GM23338 (cell line): Measurements from ENCODE around the gene THSD7A. TPM values are rescaled to one million over a fixed set of nuclear protein-coding genes. Genes with fewer than 3 reads are reported as not detected.
A peak's percentile ranks its signal among the peaks of the same experiment; 100 is the strongest.

ENCODE experiments used
- ATAC-seq: fragments of 200-7000 bp; cut with Tn5 transposase; 3 replicates; pipeline ENCODE4 v1.9.1; 2020
- DNase-seq: peaks from one replicate; pipeline ENCODE4 v3.0.0-alpha.2; 2015; ENCODE audit warnings: low spot score
- H2AFZ ChIP-seq: fragments of 200-600 bp; sonication (generic); 2 replicates; pipeline ENCODE4 v1.8.0; 2016; ENCODE audit warnings: antibody characterized with exemption, mild to moderate bottlenecking, moderate library complexity
- H3F3A ChIP-seq: fragments of 200-600 bp; sonication (generic); replicated peaks from 2 replicates; pipeline ENCODE4 v1.8.0; 2017; ENCODE audit warnings: antibody characterized with exemption, mixed run types, low read depth
- H3K27ac ChIP-seq: fragments of 200-600 bp; sonication (generic); 2 replicates; pipeline ENCODE4 v1.6.1; 2016; ENCODE audit warnings: low read depth
- H3K27me3 ChIP-seq: fragments of 200-600 bp; sonication (generic); 2 replicates; pipeline ENCODE4 v1.8.0; 2016; ENCODE audit warnings: mild to moderate bottlenecking, mixed run types, moderate library complexity; ENCODE audit not compliant: insufficient read depth
- H3K36me3 ChIP-seq: fragments of 200-600 bp; sonication (generic); 2 replicates; pipeline ENCODE4 v1.8.0; 2016; ENCODE audit warnings: mild to moderate bottlenecking; ENCODE audit not compliant: insufficient read depth
- H3K4me1 ChIP-seq: fragments of 200-600 bp; sonication (generic); 2 replicates; pipeline ENCODE4 v1.8.0; 2016; ENCODE audit warnings: mild to moderate bottlenecking, moderate library complexity; ENCODE audit not compliant: insufficient read depth
- H3K4me2 ChIP-seq: fragments of 200-600 bp; sonication (generic); 2 replicates; pipeline ENCODE4 v1.7.1; 2017; ENCODE audit warnings: mixed run types
- H3K4me3 ChIP-seq: fragments of 200-600 bp; sonication (generic); 2 replicates; pipeline ENCODE4 v1.6.1; 2016; ENCODE audit warnings: mixed run types
- H3K79me2 ChIP-seq: fragments of 200-600 bp; sonication (generic); replicated peaks from 2 replicates; pipeline ENCODE4 v1.8.0; 2017; ENCODE audit warnings: mild to moderate bottlenecking; ENCODE audit not compliant: insufficient read depth
- H3K9me2 ChIP-seq: fragments of 200-600 bp; sonication (generic); 2 replicates; pipeline ENCODE4 v1.8.0; 2017; ENCODE audit not compliant: insufficient read depth
- H4K20me1 ChIP-seq: fragments of 200-600 bp; sonication (generic); replicated peaks from 2 replicates; pipeline ENCODE4 v1.8.0; 2017; ENCODE audit warnings: mild to moderate bottlenecking; ENCODE audit not compliant: insufficient read depth
- H3K27ac Mint-ChIP-seq: 2 replicates; pipeline ENCODE4 v1.8.0; 2020; ENCODE audit warnings: inconsistent platforms, mild to moderate bottlenecking, moderate library complexity, mixed read lengths
- H3K27me3 Mint-ChIP-seq: 3 replicates; pipeline ENCODE4 v1.8.0; 2022; ENCODE audit warnings: low read depth, mild to moderate bottlenecking, moderate library complexity, mixed read lengths, inconsistent platforms; ENCODE audit not compliant: insufficient read depth, poor library complexity
- H3K36me3 Mint-ChIP-seq: 3 replicates; pipeline ENCODE4 v1.8.0; 2021; ENCODE audit warnings: low read depth, mild to moderate bottlenecking, inconsistent platforms, moderate library complexity, mixed read lengths
- H3K4me1 Mint-ChIP-seq: 3 replicates; pipeline ENCODE4 v1.8.0; 2020; ENCODE audit warnings: mild to moderate bottlenecking, inconsistent platforms, mixed read lengths
- H3K4me3 Mint-ChIP-seq: 3 replicates; pipeline ENCODE4 v1.8.0; 2021; ENCODE audit warnings: moderate library complexity, mild to moderate bottlenecking, inconsistent platforms, mixed read lengths
- H3K9me3 Mint-ChIP-seq: 3 replicates; pipeline ENCODE4 v1.8.0; 2020; ENCODE audit warnings: moderate library complexity, mild to moderate bottlenecking, inconsistent platforms, mixed read lengths
- CREB1 ChIP-seq: fragments of 250-450 bp; sonication (Bioruptor Pico); IDR thresholded peaks from 2 replicates; pipeline ENCODE4 v1.5.0; 2020; ENCODE audit warnings: low read depth, mild to moderate bottlenecking, moderate library complexity
- EZH2 ChIP-seq: fragments of 200-600 bp; sonication (generic); IDR thresholded peaks from one replicate; pipeline ENCODE4 v1.8.0; 2017; ENCODE audit warnings: antibody characterized with exemption, mild to moderate bottlenecking, low read depth; ENCODE audit not compliant: unreplicated experiment
- EZH2phosphoT487 ChIP-seq: fragments of 200-600 bp; sonication (generic); IDR thresholded peaks from one replicate; pipeline ENCODE4 v1.8.1; 2018; ENCODE audit warnings: antibody characterized with exemption; ENCODE audit not compliant: unreplicated experiment
- JUNB ChIP-seq: IDR thresholded peaks from one replicate; pipeline ENCODE4 v1.6.1; 2016; ENCODE audit warnings: antibody characterized with exemption; ENCODE audit not compliant: unreplicated experiment
- POLR2AphosphoS5 ChIP-seq: IDR thresholded peaks from 2 replicates; pipeline ENCODE4 v1.6.1; 2016; ENCODE audit warnings: antibody characterized with exemption, low read depth
- STAT1 ChIP-seq: IDR thresholded peaks from one replicate; pipeline ENCODE4 v1.6.1; 2016; ENCODE audit warnings: antibody characterized with exemption; ENCODE audit not compliant: unreplicated experiment
- ZNF331 ChIP-seq: fragments of 250-450 bp; sonication (Bioruptor Pico); IDR thresholded peaks from 2 replicates; pipeline ENCODE4 v1.5.0; 2020; ENCODE audit warnings: low read depth, mild to moderate bottlenecking, moderate library complexity
- polyA plus RNA-seq: library from polyadenylated mRNA; unstranded; fragments of >200 nt; fragmentation: Nextera tagmentation; extraction: Ambion mirVana; gene quantifications from 2 replicates; pipeline ENCODE4 v1.2.1, GENCODE V29; 2016
- total RNA-seq: library from RNA; depleted of rRNA; stranded (reverse); fragments of >200 nt; shearing (Covaris generic); gene quantifications from 2 replicates; pipeline ENCODE4 v1.2.3, GENCODE V29; 2014
- TF ChIP-seq, protein P1 (sequence below): IDR thresholded peaks from one replicate; pipeline ENCODE4 v1.6.1; 2018; ENCODE audit warnings: antibody characterized with exemption; ENCODE audit not compliant: unreplicated experiment
- TF ChIP-seq, protein P2 (sequence below), 2 experiments: fragments of 200-600 bp in 1 of 2; sonication (generic) in 1 of 2; conservative IDR thresholded peaks; 2 replicates each; pipeline versions ENCODE4 v1.5.1 to v1.6.1; 2016 to 2017; ENCODE audit warnings: antibody characterized with exemption in 2 of 2, low read depth in 2 of 2, mild to moderate bottlenecking in 2 of 2, moderate library complexity in 1 of 2
- TF ChIP-seq, protein P3 (sequence below): fragments of 250-450 bp; sonication (Bioruptor Pico); IDR thresholded peaks from 2 replicates; pipeline ENCODE4 v1.5.0; 2020; ENCODE audit warnings: mild to moderate bottlenecking, moderate library complexity

THSD7A gene
- total and polyA plus RNA-seq, 2 experiments from 2014 or later, result 1.3 to 2.1 TPM

- Mint-ChIP-seq H3K4me1 (peaks cover 13% of the 10 kb centered on the region; the same call in 2 of the 3 replicates), H3K27me3 (no peaks in the 10 kb centered on the region), H3K36me3 (no peaks in the 10 kb centered on the region), H3K9me3 (no peaks in the 10 kb centered on the region; the same call in 2 of the 3 replicates), H3K4me3 (no peak overlapping the region), H3K27ac (peak overlapping the region; percentile 75)
- Histone ChIP-seq H3K27me3 (no peaks in the 10 kb centered on the region), H2AFZ (no peak overlapping the region), H3K79me2 (no peaks in the 10 kb centered on the region), H3K27ac (no peak overlapping the region), H3F3A (no peaks in the 10 kb centered on the region), H3K36me3 (no peaks in the 10 kb centered on the region), H4K20me1 (no peaks in the 10 kb centered on the region), H3K4me1 (peaks cover 6% of the 10 kb centered on the region; the same call in 1 of the 2 replicates), H3K9me2 (no peaks in the 10 kb centered on the region), H3K4me2 (no peak overlapping the region), H3K4me3 (no peak overlapping the region)
- TF ChIP-seq, protein P1, sequence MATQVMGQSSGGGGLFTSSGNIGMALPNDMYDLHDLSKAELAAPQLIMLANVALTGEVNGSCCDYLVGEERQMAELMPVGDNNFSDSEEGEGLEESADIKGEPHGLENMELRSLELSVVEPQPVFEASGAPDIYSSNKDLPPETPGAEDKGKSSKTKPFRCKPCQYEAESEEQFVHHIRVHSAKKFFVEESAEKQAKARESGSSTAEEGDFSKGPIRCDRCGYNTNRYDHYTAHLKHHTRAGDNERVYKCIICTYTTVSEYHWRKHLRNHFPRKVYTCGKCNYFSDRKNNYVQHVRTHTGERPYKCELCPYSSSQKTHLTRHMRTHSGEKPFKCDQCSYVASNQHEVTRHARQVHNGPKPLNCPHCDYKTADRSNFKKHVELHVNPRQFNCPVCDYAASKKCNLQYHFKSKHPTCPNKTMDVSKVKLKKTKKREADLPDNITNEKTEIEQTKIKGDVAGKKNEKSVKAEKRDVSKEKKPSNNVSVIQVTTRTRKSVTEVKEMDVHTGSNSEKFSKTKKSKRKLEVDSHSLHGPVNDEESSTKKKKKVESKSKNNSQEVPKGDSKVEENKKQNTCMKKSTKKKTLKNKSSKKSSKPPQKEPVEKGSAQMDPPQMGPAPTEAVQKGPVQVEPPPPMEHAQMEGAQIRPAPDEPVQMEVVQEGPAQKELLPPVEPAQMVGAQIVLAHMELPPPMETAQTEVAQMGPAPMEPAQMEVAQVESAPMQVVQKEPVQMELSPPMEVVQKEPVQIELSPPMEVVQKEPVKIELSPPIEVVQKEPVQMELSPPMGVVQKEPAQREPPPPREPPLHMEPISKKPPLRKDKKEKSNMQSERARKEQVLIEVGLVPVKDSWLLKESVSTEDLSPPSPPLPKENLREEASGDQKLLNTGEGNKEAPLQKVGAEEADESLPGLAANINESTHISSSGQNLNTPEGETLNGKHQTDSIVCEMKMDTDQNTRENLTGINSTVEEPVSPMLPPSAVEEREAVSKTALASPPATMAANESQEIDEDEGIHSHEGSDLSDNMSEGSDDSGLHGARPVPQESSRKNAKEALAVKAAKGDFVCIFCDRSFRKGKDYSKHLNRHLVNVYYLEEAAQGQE, result no peak
- no peak for TF ChIP-seq EZH2
- peak; percentile 49 for DNase-seq
- ATAC-seq, result peak; percentile 78
Measured at GRCh38 chr7:11625669-11626068, 206.3 kb downstream of the THSD7A start.

GRCh38 chr7:11623093-11623678, 208.8 kb downstream of the THSD7A start:
- no peaks in the 10 kb centered on the region for H3K36me3 Mint-ChIP-seq
- Histone ChIP-seq H3K27ac (no peak overlapping the region), H2AFZ (no peak overlapping the region), H3F3A (no peaks in the 10 kb centered on the region), H3K36me3 (no peaks in the 10 kb centered on the region), H3K27me3 (no peaks in the 10 kb centered on the region), H3K4me2 (no peak overlapping the region), H4K20me1 (no peaks in the 10 kb centered on the region), H3K79me2 (no peaks in the 10 kb centered on the region), H3K4me1 (peaks cover 6% of the 10 kb centered on the region; the same call in 1 of the 2 replicates), H3K4me3 (no peak overlapping the region), H3K9me2 (no peaks in the 10 kb centered on the region)
- no peak for DNase-seq
- no peak overlapping the region; the same call in 1 of the 2 replicates for H3K27ac Mint-ChIP-seq
- no peaks in the 10 kb centered on the region; the same call in 2 of the 3 replicates for H3K9me3 Mint-ChIP-seq
- peaks cover 15% of the 10 kb centered on the region; the same call in 2 of the 3 replicates for H3K4me1 Mint-ChIP-seq
- no peak overlapping the region for H3K4me3 Mint-ChIP-seq
- no peaks in the 10 kb centered on the region for H3K27me3 Mint-ChIP-seq
- ATAC-seq, result no peak
- TF ChIP-seq STAT1 (no peak), EZH2phosphoT487 (no peak), ZNF331 (CRISPR knock-in tag) (no peak), JUNB (no peak), CREB1 (CRISPR knock-in tag) (no peak), POLR2AphosphoS5 (no peak)
- TF ChIP-seq, protein P2, sequence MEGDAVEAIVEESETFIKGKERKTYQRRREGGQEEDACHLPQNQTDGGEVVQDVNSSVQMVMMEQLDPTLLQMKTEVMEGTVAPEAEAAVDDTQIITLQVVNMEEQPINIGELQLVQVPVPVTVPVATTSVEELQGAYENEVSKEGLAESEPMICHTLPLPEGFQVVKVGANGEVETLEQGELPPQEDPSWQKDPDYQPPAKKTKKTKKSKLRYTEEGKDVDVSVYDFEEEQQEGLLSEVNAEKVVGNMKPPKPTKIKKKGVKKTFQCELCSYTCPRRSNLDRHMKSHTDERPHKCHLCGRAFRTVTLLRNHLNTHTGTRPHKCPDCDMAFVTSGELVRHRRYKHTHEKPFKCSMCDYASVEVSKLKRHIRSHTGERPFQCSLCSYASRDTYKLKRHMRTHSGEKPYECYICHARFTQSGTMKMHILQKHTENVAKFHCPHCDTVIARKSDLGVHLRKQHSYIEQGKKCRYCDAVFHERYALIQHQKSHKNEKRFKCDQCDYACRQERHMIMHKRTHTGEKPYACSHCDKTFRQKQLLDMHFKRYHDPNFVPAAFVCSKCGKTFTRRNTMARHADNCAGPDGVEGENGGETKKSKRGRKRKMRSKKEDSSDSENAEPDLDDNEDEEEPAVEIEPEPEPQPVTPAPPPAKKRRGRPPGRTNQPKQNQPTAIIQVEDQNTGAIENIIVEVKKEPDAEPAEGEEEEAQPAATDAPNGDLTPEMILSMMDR (conservative IDR thresholded peaks at IDR 0.05; ENCODE audit: low read depth in 2 of 2), result no peak
- TF ChIP-seq, protein P3, sequence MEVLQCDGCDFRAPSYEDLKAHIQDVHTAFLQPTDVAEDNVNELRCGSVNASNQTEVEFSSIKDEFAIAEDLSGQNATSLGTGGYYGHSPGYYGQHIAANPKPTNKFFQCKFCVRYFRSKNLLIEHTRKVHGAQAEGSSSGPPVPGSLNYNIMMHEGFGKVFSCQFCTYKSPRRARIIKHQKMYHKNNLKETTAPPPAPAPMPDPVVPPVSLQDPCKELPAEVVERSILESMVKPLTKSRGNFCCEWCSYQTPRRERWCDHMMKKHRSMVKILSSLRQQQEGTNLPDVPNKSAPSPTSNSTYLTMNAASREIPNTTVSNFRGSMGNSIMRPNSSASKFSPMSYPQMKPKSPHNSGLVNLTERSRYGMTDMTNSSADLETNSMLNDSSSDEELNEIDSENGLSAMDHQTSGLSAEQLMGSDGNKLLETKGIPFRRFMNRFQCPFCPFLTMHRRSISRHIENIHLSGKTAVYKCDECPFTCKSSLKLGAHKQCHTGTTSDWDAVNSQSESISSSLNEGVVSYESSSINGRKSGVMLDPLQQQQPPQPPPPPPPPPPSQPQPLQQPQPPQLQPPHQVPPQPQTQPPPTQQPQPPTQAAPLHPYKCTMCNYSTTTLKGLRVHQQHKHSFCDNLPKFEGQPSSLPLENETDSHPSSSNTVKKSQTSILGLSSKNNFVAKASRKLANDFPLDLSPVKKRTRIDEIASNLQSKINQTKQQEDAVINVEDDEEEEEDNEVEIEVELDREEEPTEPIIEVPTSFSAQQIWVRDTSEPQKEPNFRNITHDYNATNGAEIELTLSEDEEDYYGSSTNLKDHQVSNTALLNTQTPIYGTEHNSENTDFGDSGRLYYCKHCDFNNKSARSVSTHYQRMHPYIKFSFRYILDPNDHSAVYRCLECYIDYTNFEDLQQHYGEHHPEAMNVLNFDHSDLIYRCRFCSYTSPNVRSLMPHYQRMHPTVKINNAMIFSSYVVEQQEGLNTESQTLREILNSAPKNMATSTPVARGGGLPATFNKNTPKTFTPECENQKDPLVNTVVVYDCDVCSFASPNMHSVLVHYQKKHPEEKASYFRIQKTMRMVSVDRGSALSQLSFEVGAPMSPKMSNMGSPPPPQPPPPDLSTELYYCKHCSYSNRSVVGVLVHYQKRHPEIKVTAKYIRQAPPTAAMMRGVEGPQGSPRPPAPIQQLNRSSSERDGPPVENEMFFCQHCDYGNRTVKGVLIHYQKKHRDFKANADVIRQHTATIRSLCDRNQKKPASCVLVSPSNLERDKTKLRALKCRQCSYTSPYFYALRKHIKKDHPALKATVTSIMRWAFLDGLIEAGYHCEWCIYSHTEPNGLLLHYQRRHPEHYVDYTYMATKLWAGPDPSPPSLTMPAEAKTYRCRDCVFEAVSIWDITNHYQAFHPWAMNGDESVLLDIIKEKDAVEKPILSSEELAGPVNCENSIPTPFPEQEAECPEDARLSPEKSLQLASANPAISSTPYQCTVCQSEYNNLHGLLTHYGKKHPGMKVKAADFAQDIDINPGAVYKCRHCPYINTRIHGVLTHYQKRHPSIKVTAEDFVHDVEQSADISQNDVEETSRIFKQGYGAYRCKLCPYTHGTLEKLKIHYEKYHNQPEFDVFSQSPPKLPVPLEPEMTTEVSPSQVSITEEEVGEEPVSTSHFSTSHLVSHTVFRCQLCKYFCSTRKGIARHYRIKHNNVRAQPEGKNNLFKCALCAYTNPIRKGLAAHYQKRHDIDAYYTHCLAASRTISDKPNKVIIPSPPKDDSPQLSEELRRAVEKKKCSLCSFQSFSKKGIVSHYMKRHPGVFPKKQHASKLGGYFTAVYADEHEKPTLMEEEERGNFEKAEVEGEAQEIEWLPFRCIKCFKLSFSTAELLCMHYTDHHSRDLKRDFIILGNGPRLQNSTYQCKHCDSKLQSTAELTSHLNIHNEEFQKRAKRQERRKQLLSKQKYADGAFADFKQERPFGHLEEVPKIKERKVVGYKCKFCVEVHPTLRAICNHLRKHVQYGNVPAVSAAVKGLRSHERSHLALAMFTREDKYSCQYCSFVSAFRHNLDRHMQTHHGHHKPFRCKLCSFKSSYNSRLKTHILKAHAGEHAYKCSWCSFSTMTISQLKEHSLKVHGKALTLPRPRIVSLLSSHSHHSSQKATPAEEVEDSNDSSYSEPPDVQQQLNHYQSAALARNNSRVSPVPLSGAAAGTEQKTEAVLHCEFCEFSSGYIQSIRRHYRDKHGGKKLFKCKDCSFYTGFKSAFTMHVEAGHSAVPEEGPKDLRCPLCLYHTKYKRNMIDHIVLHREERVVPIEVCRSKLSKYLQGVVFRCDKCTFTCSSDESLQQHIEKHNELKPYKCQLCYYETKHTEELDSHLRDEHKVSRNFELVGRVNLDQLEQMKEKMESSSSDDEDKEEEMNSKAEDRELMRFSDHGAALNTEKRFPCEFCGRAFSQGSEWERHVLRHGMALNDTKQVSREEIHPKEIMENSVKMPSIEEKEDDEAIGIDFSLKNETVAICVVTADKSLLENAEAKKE (CRISPR knock-in tag), result no peak
